HepG2 (cell line): ENCODE data around the gene IL17RB. TPM values are rescaled to one million over a fixed set of nuclear protein-coding genes. Genes with fewer than 3 reads are reported as not detected.

Experiments
- ATAC-seq: fragments of 200-7000 bp; cut with Tn5 transposase; 3 replicates; pipeline ENCODE4 v1.9.1; 2020; ENCODE audit warnings: mild to moderate bottlenecking, moderate library complexity
- BruUV-seq: library from RNA; stranded (reverse); fragments of 400-500 nt; replicated peaks from 2 replicates; lab custom pipeline; 2021; lab: Mats Ljungman, UMichigan
- CTCF ChIA-PET: fragments of 300-600 bp; formaldehyde crosslinking; extraction: SDS; loops from one replicate; lab custom pipeline; 2021; ENCODE audit warnings: low total read pairs, inconsistent platforms, low intra/inter-chr PET ratio; lab: Yijun Ruan, JAX
- POLR2A ChIA-PET: fragments of 350-600 bp; sonication (Branson Sonifier 250); formaldehyde crosslinking; loops from one replicate; lab custom pipeline; 2020; ENCODE audit warnings: antibody characterized with exemption, inconsistent platforms; lab: Yijun Ruan, JAX
- DNase-seq: peaks from one replicate; pipeline ENCODE4 v3.0.0-alpha.2; 2015; ENCODE audit warnings: low spot score
- FAIRE-seq: peaks from 3 replicates; lab custom pipeline; 2011; peaks lifted over from hg19 to GRCh38; lab: Jason Lieb, UNC
- H2AFZ ChIP-seq: one replicate; pipeline ENCODE4 v1.6.1; 2011; ENCODE audit warnings: low read length, inconsistent platforms
- H3K27ac ChIP-seq: fragments of 300-600 bp; 3 replicates; pipeline ENCODE4 v1.8.0; 2011; ENCODE audit warnings: mixed run types, mild to moderate bottlenecking, mixed read lengths, low read length, inconsistent platforms; ENCODE audit not compliant: insufficient read depth; ENCODE audit errors: extremely low read length
- H3K27me3 ChIP-seq, 2 experiments: fragments of 200-600 bp in 1 of 2; 2 replicates in 1 of 2; 3 replicates in 1 of 2; pipeline versions ENCODE4 v1.6.0 to v1.8.0; 2011; ENCODE audit warnings: low read length in 2 of 2, mild to moderate bottlenecking in 2 of 2, moderate library complexity in 2 of 2, inconsistent platforms in 1 of 2; ENCODE audit not compliant: insufficient read depth in 2 of 2, control insufficient read depth in 1 of 2
- H3K36me3 ChIP-seq, 2 experiments: fragments of 200-600 bp in 1 of 2; replicated peaks in 1 of 2; 2 replicates in 1 of 2; 3 replicates in 1 of 2; pipeline versions ENCODE4 v1.5.1 to v1.8.0; 2011; ENCODE audit warnings: low read length in 2 of 2, inconsistent platforms in 1 of 2; ENCODE audit not compliant: insufficient read depth in 2 of 2, control insufficient read depth in 1 of 2
- H3K4me1 ChIP-seq: 2 replicates; pipeline ENCODE4 v1.5.1; 2012; ENCODE audit warnings: low read length, inconsistent platforms; ENCODE audit not compliant: insufficient read depth
- H3K4me2 ChIP-seq: 2 replicates; pipeline ENCODE4 v1.6.0; 2011; ENCODE audit warnings: low read depth, low read length, inconsistent platforms
- H3K4me3 ChIP-seq, 3 experiments: fragments of 200-600 bp in 1 of 3; sonication (generic), shearing (Covaris generic) in 1 of 3; replicated peaks in 1 of 3; 2 replicates each; pipeline ENCODE4 v1.5.1; 2011 to 2016; ENCODE audit warnings: low read length in 3 of 3, inconsistent platforms in 2 of 3, low read depth in 2 of 3, mild to moderate bottlenecking in 2 of 3, control low read depth in 1 of 3, mixed read lengths in 1 of 3; ENCODE audit not compliant: insufficient read depth in 1 of 3
- H3K79me2 ChIP-seq: one replicate; pipeline ENCODE4 v1.6.1; 2011; ENCODE audit warnings: low read length, inconsistent platforms; ENCODE audit not compliant: insufficient read depth
- H3K9ac ChIP-seq: 2 replicates; pipeline ENCODE4 v1.6.0; 2011; ENCODE audit warnings: mild to moderate bottlenecking, low read depth, low read length, inconsistent platforms; ENCODE audit not compliant: insufficient read depth
- H3K9me3 ChIP-seq: 2 replicates; pipeline ENCODE4 v1.5.1; 2012; ENCODE audit warnings: mild to moderate bottlenecking, low read length
- H4K20me1 ChIP-seq: 2 replicates; pipeline ENCODE4 v1.6.0; 2011; ENCODE audit warnings: inconsistent platforms, mild to moderate bottlenecking, low read length, moderate library complexity; ENCODE audit not compliant: insufficient read depth
- ELF4 ChIP-seq: sonication (generic); formaldehyde crosslinking; IDR thresholded peaks from 2 replicates; pipeline ENCODE4 v1.5.0; 2020; ENCODE audit warnings: missing genetic modification reagents, mild to moderate bottlenecking, moderate library complexity, borderline replicate concordance
- MEF2D ChIP-seq: sonication (generic); formaldehyde crosslinking; IDR thresholded peaks from 2 replicates; pipeline ENCODE4 v1.5.1; 2020; ENCODE audit warnings: mild to moderate bottlenecking, missing genetic modification reagents
- NR2C2 ChIP-seq: sonication (generic); formaldehyde crosslinking; IDR thresholded peaks from 2 replicates; pipeline ENCODE4 v1.4.0; 2020; ENCODE audit warnings: missing genetic modification reagents, mild to moderate bottlenecking, moderate library complexity, borderline replicate concordance
- NR2F6 ChIP-seq, 2 experiments: IDR thresholded peaks; 2 replicates each; pipeline ENCODE4 v1.6.1; 2016; ENCODE audit warnings: antibody characterized with exemption in 1 of 2, mild to moderate bottlenecking in 1 of 2
- PRPF4 ChIP-seq: fragments of 200-400 bp; formaldehyde crosslinking; IDR thresholded peaks from 2 replicates; pipeline ENCODE4 v1.6.1; 2016; ENCODE audit warnings: low read length, low read depth; ENCODE audit not compliant: poor library complexity, severe bottlenecking
- RARA ChIP-seq: IDR thresholded peaks from 2 replicates; pipeline ENCODE4 v1.6.1; 2016; ENCODE audit warnings: missing genetic modification reagents, missing compliant biosample characterization
- STAG1 ChIP-seq: sonication (generic); formaldehyde crosslinking; IDR thresholded peaks from 2 replicates; pipeline ENCODE4 v1.4.0; 2020; ENCODE audit warnings: missing genetic modification reagents
- ZNF331 ChIP-seq: sonication (generic); formaldehyde crosslinking; IDR thresholded peaks from 2 replicates; pipeline ENCODE4 v1.4.0; 2020; ENCODE audit warnings: missing genetic modification reagents
- ZNF33A ChIP-seq: sonication (generic); formaldehyde crosslinking; IDR thresholded peaks from 2 replicates; pipeline ENCODE4 v1.5.1; 2020; ENCODE audit warnings: missing genetic modification reagents, mild to moderate bottlenecking, moderate library complexity, borderline replicate concordance
- ZSCAN20 ChIP-seq: sonication (generic); formaldehyde crosslinking; IDR thresholded peaks from 2 replicates; pipeline ENCODE4 v1.4.0; 2020; ENCODE audit warnings: missing genetic modification reagents, mild to moderate bottlenecking, borderline replicate concordance
- WGBS: methylation state at CpG from one replicate; pipeline ENCODE4 v1.1.6; 2017; ENCODE audit warnings: low lambda C conversion rate; 5-methylcytosine and 5-hydroxymethylcytosine counted together
- in situ Hi-C: cut with HindIII; loops from 2 replicates; pipeline ENCODE4 v1.10.0; 2017; ENCODE audit warnings: low pct_unique_long_range_greater_than_20kb; ENCODE audit not compliant: extremely low pct_ligation_motif_present
- intact Hi-C: fragments of 100-400 bp; cut with micrococcal nuclease; formaldehyde crosslinking; loops from one replicate; pipeline ENCODE4 v1.10.0; 2022; ENCODE audit not compliant: unreplicated experiment
- polyA plus RNA-seq, 8 experiments: library from polyadenylated mRNA; depleted of rRNA in 3 of 8; stranded (reverse) in 7 of 8; unstranded in 1 of 8; fragments of >200 nt; fragmentation: Illumina TruSeq in 4 of 8; extraction: Trizol in 4 of 8; gene quantifications; 2 replicates each; pipeline versions ENCODE4 v1.2.1 to v1.2.3, GENCODE V29; 2011 to 2016; ENCODE audit warnings: low read depth in 4 of 8, missing spikeins in 1 of 8, mixed read lengths in 1 of 8; ENCODE audit not compliant: insufficient read depth in 1 of 8
- total RNA-seq, 5 experiments: library from RNA; depleted of rRNA; stranded (reverse); fragments of >200 nt; fragmentation: Illumina TruSeq; extraction: Trizol; gene quantifications; 2 replicates each; pipeline ENCODE4 v1.2.3, GENCODE V29; 2016; ENCODE audit warnings: low read depth in 1 of 5
- TF ChIP-seq, protein P1 (sequence below): sonication (generic); formaldehyde crosslinking; IDR thresholded peaks from 2 replicates; pipeline ENCODE4 v1.8.0; 2022; ENCODE audit warnings: mild to moderate bottlenecking, missing genetic modification reagents; ENCODE audit not compliant: insufficient replicate concordance
- TF ChIP-seq, protein P2 (sequence below): IDR thresholded peaks from 2 replicates; pipeline ENCODE4 v1.6.1; 2016
- TF ChIP-seq, protein P3 (sequence below): IDR thresholded peaks from 2 replicates; pipeline ENCODE4 v1.6.1; 2016; ENCODE audit warnings: low read depth, missing genetic modification reagents, missing compliant biosample characterization

Gene IL17RB
- total and polyA plus RNA-seq, 2 of the 13 experiments (the other 11 are each of a cell fraction or from before 2014, with no cell fraction given), result 130 to 190 TPM

DNA sequence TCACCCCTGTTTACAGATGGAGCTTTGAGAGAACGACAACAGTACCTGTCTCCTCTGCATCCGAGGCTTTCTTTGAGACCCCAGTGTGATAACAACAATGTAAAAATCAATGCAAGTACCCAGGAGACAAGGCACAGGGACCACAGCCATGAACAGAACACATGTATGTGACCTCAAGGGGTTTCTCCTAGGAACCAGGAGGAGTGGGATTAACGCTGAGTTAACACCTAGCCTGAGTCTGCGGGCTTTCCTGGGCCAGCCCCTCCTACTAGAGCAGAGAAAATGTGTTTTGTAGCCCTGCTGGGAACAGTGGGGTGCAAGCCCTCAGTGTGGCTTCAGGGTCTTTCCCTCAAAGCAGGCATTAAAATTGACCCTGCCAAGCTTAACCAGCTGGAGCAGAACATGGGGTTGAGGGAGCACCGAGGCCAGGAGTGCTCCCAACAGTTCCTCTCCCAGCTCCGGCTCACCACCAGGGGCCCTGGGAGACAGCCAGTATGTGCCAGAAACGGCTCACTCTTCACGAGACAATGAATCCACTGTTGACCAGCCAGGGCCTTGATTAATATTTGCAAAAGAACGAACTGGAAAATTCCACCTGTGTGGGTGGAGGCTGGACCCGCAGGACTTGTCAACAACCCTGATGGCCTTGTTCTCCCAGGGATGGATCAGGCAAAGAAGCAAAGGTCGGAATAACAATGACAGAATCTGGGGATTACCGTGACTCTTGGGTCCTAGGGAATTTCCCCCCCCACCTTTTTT is 3.8 kb upstream of the IL17RB start:
- CTCF ChIA-PET, result interaction anchor here (0.6 kb wide), 1 partner anchor 22 kb away, joined by 3 read pairs; no protein-coding TSS in a partner anchor
- TF ChIP-seq ELF4, result no peak
- TF ChIP-seq, protein P1, sequence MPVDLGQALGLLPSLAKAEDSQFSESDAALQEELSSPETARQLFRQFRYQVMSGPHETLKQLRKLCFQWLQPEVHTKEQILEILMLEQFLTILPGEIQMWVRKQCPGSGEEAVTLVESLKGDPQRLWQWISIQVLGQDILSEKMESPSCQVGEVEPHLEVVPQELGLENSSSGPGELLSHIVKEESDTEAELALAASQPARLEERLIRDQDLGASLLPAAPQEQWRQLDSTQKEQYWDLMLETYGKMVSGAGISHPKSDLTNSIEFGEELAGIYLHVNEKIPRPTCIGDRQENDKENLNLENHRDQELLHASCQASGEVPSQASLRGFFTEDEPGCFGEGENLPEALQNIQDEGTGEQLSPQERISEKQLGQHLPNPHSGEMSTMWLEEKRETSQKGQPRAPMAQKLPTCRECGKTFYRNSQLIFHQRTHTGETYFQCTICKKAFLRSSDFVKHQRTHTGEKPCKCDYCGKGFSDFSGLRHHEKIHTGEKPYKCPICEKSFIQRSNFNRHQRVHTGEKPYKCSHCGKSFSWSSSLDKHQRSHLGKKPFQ (CRISPR knock-in tag), result peak; percentile 4
- TF ChIP-seq STAG1 (CRISPR knock-in tag), result peak; percentile 42
- TF ChIP-seq NR2F6 (IDR thresholded peaks at IDR 0.05), result peak; percentile 48; the same call in 1 of the 2 replicates
- peak; percentile 79 for TF ChIP-seq NR2F6 (CRISPR knock-in tag; IDR thresholded peaks at IDR 0.05)
- TF ChIP-seq ZNF331 (CRISPR knock-in tag), result no peak; the same call in 1 of the 2 replicates
- peak; percentile 74 for TF ChIP-seq RARA
- TF ChIP-seq, protein P2, sequence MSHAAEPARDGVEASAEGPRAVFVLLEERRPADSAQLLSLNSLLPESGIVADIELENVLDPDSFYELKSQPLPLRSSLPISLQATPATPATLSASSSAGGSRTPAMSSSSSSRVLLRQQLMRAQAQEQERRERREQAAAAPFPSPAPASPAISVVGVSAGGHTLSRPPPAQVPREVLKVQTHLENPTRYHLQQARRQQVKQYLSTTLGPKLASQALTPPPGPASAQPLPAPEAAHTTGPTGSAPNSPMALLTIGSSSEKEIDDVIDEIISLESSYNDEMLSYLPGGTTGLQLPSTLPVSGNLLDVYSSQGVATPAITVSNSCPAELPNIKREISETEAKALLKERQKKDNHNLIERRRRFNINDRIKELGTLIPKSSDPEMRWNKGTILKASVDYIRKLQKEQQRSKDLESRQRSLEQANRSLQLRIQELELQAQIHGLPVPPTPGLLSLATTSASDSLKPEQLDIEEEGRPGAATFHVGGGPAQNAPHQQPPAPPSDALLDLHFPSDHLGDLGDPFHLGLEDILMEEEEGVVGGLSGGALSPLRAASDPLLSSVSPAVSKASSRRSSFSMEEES (CRISPR knock-in tag), result peak; percentile 31; the same call in 1 of the 2 replicates
- TF ChIP-seq MEF2D (CRISPR knock-in tag), result peak; percentile 57; the same call in 1 of the 2 replicates
- TF ChIP-seq ZSCAN20 (CRISPR knock-in tag), result peak; percentile 90; the same call in 1 of the 2 replicates
- TF ChIP-seq, protein P3, sequence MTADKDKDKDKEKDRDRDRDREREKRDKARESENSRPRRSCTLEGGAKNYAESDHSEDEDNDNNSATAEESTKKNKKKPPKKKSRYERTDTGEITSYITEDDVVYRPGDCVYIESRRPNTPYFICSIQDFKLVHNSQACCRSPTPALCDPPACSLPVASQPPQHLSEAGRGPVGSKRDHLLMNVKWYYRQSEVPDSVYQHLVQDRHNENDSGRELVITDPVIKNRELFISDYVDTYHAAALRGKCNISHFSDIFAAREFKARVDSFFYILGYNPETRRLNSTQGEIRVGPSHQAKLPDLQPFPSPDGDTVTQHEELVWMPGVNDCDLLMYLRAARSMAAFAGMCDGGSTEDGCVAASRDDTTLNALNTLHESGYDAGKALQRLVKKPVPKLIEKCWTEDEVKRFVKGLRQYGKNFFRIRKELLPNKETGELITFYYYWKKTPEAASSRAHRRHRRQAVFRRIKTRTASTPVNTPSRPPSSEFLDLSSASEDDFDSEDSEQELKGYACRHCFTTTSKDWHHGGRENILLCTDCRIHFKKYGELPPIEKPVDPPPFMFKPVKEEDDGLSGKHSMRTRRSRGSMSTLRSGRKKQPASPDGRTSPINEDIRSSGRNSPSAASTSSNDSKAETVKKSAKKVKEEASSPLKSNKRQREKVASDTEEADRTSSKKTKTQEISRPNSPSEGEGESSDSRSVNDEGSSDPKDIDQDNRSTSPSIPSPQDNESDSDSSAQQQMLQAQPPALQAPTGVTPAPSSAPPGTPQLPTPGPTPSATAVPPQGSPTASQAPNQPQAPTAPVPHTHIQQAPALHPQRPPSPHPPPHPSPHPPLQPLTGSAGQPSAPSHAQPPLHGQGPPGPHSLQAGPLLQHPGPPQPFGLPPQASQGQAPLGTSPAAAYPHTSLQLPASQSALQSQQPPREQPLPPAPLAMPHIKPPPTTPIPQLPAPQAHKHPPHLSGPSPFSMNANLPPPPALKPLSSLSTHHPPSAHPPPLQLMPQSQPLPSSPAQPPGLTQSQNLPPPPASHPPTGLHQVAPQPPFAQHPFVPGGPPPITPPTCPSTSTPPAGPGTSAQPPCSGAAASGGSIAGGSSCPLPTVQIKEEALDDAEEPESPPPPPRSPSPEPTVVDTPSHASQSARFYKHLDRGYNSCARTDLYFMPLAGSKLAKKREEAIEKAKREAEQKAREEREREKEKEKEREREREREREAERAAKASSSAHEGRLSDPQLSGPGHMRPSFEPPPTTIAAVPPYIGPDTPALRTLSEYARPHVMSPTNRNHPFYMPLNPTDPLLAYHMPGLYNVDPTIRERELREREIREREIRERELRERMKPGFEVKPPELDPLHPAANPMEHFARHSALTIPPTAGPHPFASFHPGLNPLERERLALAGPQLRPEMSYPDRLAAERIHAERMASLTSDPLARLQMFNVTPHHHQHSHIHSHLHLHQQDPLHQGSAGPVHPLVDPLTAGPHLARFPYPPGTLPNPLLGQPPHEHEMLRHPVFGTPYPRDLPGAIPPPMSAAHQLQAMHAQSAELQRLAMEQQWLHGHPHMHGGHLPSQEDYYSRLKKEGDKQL, result peak; percentile 41; the same call in 1 of the 2 replicates
- no peak for TF ChIP-seq NR2C2
- no peak for TF ChIP-seq PRPF4
- no peak for TF ChIP-seq ZNF33A (CRISPR knock-in tag)

More for the DNA sequence above, 3.8 kb upstream of the IL17RB start:
- ATAC-seq (peak; percentile 72), FAIRE-seq (peak; percentile 99), DNase-seq (peak; percentile 100)
- no TSS peak for BruUV-seq
- Histone ChIP-seq H3K4me2 (peak overlapping the region; percentile 98), H3K9ac (peak overlapping the region; percentile 80), H3K27me3 (no peaks in the 10 kb centered on the region; a peak in 1 of 5 replicates), H3K79me2 (peaks cover 81% of the 10 kb centered on the region), H3K4me1 (peaks cover 73% of the 10 kb centered on the region), H2AFZ (no peak overlapping the region), H3K36me3 (peaks cover 11 to 29% of the 10 kb centered on the region in 2 experiments), H3K9me3 (no peaks in the 10 kb centered on the region), H3K27ac (peak overlapping the region; percentile 98), H3K4me3 (peak overlapping the region; percentile 12 to 92 (median 40); a peak in 5 of 6 replicates), H4K20me1 (no peaks in the 10 kb centered on the region)
- WGBS, result 7% methylated on average over 7 of the region's 12 CpGs
- in situ Hi-C loops, result no loop called here
- intact Hi-C loops, result loop anchor here (2.0 to 5.0 kb wide), 3 partner anchors 35 to 48 kb away; partner anchors contain the start of gene SELENOK
- POLR2A ChIA-PET, result interaction anchor here (0.6 to 6.5 kb wide), 9 partner anchors 11 to 364 kb away, joined by 3 to 156 read pairs (median 9); partner anchors contain the start of gene SELENOK
